B cell (primary cell): ENCODE data around the gene ZNF132. TPM values are rescaled to one million over a fixed set of nuclear protein-coding genes. Genes with fewer than 3 reads are reported as not detected.

Experiments used
- ATAC-seq: fragments of 200-7000 bp; cut with Tn5 transposase; one replicate; pipeline ENCODE4 v1.10.0; 2021; ENCODE audit warnings: low read depth, mild to moderate bottlenecking, moderate number of reproducible peaks, moderate library complexity
- CTCF ChIA-PET: fragments of 350-600 bp; sonication (Branson Sonifier 250); formaldehyde crosslinking; loops from one replicate; lab custom pipeline; 2021; ENCODE audit warnings: antibody characterized with exemption, inconsistent platforms; lab: Charles Lee
- POLR2A ChIA-PET: fragments of 350-600 bp; sonication (Branson Sonifier 250); formaldehyde crosslinking; loops from one replicate; lab custom pipeline; 2021; ENCODE audit warnings: antibody characterized with exemption; lab: Charles Lee
- DNase-seq: peaks from one replicate; pipeline ENCODE4 v3.0.0; 2013
- H2AFZ ChIP-seq: 2 replicates; pipeline ENCODE4 v1.6.1; 2012; ENCODE audit warnings: mild to moderate bottlenecking, low read depth, low read length; ENCODE audit not compliant: insufficient read depth, poor library complexity, severe bottlenecking
- H3K27ac ChIP-seq, 2 donors: 1 replicate in 1 of 2; 2 replicates in 1 of 2; pipeline ENCODE4 v1.5.1; 2012 to 2013; ENCODE audit warnings: low read length in 2 of 2, mild to moderate bottlenecking in 2 of 2, moderate library complexity in 1 of 2
- H3K27me3 ChIP-seq, 4 experiments: fragments of 200-600 bp in 1 of 4; sonication (generic) in 1 of 4; replicated peaks in 1 of 4; 1 replicate in 2 of 4; 2 replicates in 2 of 4; pipeline versions ENCODE4 v1.6.1 to v1.7.0; 2013 to 2016; ENCODE audit warnings: low read length in 3 of 4, mild to moderate bottlenecking in 2 of 4, mixed read lengths in 1 of 4, moderate library complexity in 1 of 4; ENCODE audit not compliant: insufficient read depth in 4 of 4, control insufficient read depth in 3 of 4; ENCODE audit errors: control extremely low read depth in 1 of 4
- H3K36me3 ChIP-seq, 2 experiments: replicated peaks in 1 of 2; 1 replicate in 1 of 2; 2 replicates in 1 of 2; pipeline versions ENCODE4 v1.6.1 to v1.7.1; 2013; ENCODE audit warnings: low read length in 1 of 2; ENCODE audit not compliant: insufficient read depth in 2 of 2, control insufficient read depth in 1 of 2; ENCODE audit errors: control extremely low read depth in 1 of 2, extremely low read depth in 1 of 2
- H3K4me1 ChIP-seq, 2 donors: fragments of 200-600 bp in 1 of 2; sonication (generic) in 1 of 2; 1 replicate in 1 of 2; 2 replicates in 1 of 2; pipeline versions ENCODE4 v1.5.1 to v1.6.1; 2013 to 2017; ENCODE audit warnings: low read length in 2 of 2; ENCODE audit not compliant: control insufficient read depth in 2 of 2, insufficient read depth in 2 of 2
- H3K4me2 ChIP-seq: replicated peaks from 2 replicates; pipeline ENCODE3; 2012; ENCODE audit warnings: mild to moderate bottlenecking, low read depth, low read length; ENCODE audit not compliant: poor library complexity, severe bottlenecking
- H3K4me3 ChIP-seq, 5 experiments: fragments of 200-600 bp in 1 of 5; sonication (generic) in 1 of 5; 1 replicate in 3 of 5; 2 replicates in 2 of 5; pipeline versions ENCODE4 v1.5.1 to v1.7.0; 2011 to 2016; ENCODE audit warnings: low read length in 4 of 5, mild to moderate bottlenecking in 4 of 5, low read depth in 2 of 5, control low read depth in 1 of 5, moderate library complexity in 1 of 5; ENCODE audit not compliant: insufficient read depth in 1 of 5; ENCODE audit errors: control extremely low read depth in 1 of 5, extremely low read depth in 1 of 5
- H3K79me2 ChIP-seq: fragments of 200-600 bp; sonication (generic); one replicate; pipeline ENCODE4 v1.6.0; 2016; ENCODE audit warnings: low read length; ENCODE audit not compliant: control insufficient read depth, insufficient read depth
- H3K9ac ChIP-seq: fragments of 200-600 bp; sonication (generic); 2 replicates; pipeline ENCODE4 v1.6.1; 2017; ENCODE audit warnings: mild to moderate bottlenecking, low read length, moderate library complexity
- H3K9me3 ChIP-seq, 3 donors: one replicate each; pipeline versions ENCODE4 v1.6.1 to v1.7.1; 2013; ENCODE audit warnings: low read length in 2 of 3; ENCODE audit not compliant: control insufficient read depth in 2 of 3, insufficient read depth in 1 of 3; ENCODE audit errors: control extremely low read depth in 1 of 3
- H4K20me1 ChIP-seq: 2 replicates; pipeline ENCODE4 v1.6.0; 2012; ENCODE audit warnings: mild to moderate bottlenecking, low read length; ENCODE audit not compliant: insufficient read depth, control insufficient read depth, poor library complexity, severe bottlenecking
- H3K27ac Mint-ChIP-seq: one replicate; pipeline ENCODE4 v1.8.0; 2021; ENCODE audit warnings: mixed read lengths
- H3K27me3 Mint-ChIP-seq: one replicate; pipeline ENCODE4 v1.8.0; 2021; ENCODE audit warnings: mixed read lengths
- H3K4me1 Mint-ChIP-seq: one replicate; pipeline ENCODE4 v1.8.0; 2021; ENCODE audit warnings: mixed read lengths
- H3K4me3 Mint-ChIP-seq: one replicate; pipeline ENCODE4 v1.8.0; 2021; ENCODE audit warnings: mixed read lengths
- H3K9me3 Mint-ChIP-seq: one replicate; pipeline ENCODE4 v1.8.0; 2022; ENCODE audit warnings: mixed read lengths; ENCODE audit not compliant: insufficient read depth
- CTCF ChIP-seq: fragments of 200-600 bp; IDR thresholded peaks from one replicate; pipeline ENCODE4 v1.8.0; 2022; ENCODE audit warnings: antibody characterized with exemption, mild to moderate bottlenecking
- EZH2 ChIP-seq: IDR thresholded peaks from 2 replicates; pipeline ENCODE4 v1.6.1; 2012; ENCODE audit warnings: borderline replicate concordance, low read depth, mild to moderate bottlenecking, moderate library complexity, low read length; ENCODE audit not compliant: insufficient read depth, poor library complexity, severe bottlenecking
- WGBS: methylation state at CpG from one replicate; pipeline ENCODE4 v1.1.5; 2013; ENCODE audit warnings: missing lambda C conversion rate; ENCODE audit not compliant: insufficient coverage; 5-methylcytosine and 5-hydroxymethylcytosine counted together
- intact Hi-C: fragments of 100-400 bp; cut with micrococcal nuclease; formaldehyde crosslinking; loops from one replicate; pipeline ENCODE4 v1.10.0; 2022
- polyA plus RNA-seq: library from polyadenylated mRNA; depleted of rRNA; stranded (reverse); fragments of >200 nt; gene quantifications from 2 replicates; pipeline ENCODE4 v1.2.3, GENCODE V29; 2012
- total RNA-seq, 2 donors: library from RNA; stranded (reverse); fragments of 120-200 nt in 1 of 2; gene quantifications; 1 replicate in 1 of 2; 2 replicates in 1 of 2; pipeline versions ENCODE4 v1.2.3 to v1.2.4, GENCODE V29; 2013 to 2022

ZNF132 gene
- total and polyA plus RNA-seq, 2 donors (not counting 1 experiment from before 2014, with no cell fraction given), result 1.6 to 14.7 TPM

GRCh38 chr19:58466760-58467589 is 27.0 kb upstream of the ZNF132 start, which contains the start of gene ZNF324:
ZNF324 (plus strand) TSS chr19:58467080; CDS start chr19:58469186, 2,106 bp downstream.
- Mint-ChIP-seq H3K4me1 (peaks cover 26% of the 10 kb centered on the region), H3K27me3 (no peaks in the 10 kb centered on the region), H3K27ac (peak within 1 kb of the TSS; percentile 85), H3K9me3 (no peaks in the 10 kb centered on the region), H3K4me3 (peak within 1 kb of the TSS; percentile 85)
- Histone ChIP-seq H2AFZ (peak within 1 kb of the TSS; percentile 93), H3K27me3 (no peaks in the 10 kb centered on the region), H3K36me3 (peaks cover 0 to 7% of the 10 kb centered on the region in 2 experiments), H3K27ac (peak within 1 kb of the TSS; percentile 18 to 90), H3K9me3 (peaks cover 0 to 6% (median 0%) of the 10 kb centered on the region in 3 donors), H3K4me1 (peaks cover 8 to 25% of the 10 kb centered on the region in 2 donors), H3K9ac (peak within 1 kb of the TSS; percentile 89), H3K4me3 (peak within 1 kb of the TSS; percentile 34 to 91 (median 89)), H3K4me2 (peak within 1 kb of the TSS; percentile 78), H4K20me1 (peaks cover 4% of the 10 kb centered on the region), H3K79me2 (peaks cover 24% of the 10 kb centered on the region)
- ATAC-seq (peak; percentile 96), DNase-seq (peak; percentile 97)
- under 1% methylated on average over 92 of the region's 92 CpGs for WGBS
- CTCF ChIA-PET, result no interaction called here
- no peak for TF ChIP-seq CTCF
- no peak for TF ChIP-seq EZH2
- intact Hi-C loops, result loop anchor here (1.0 to 2.0 kb wide), 9 partner anchors 9 to 162 kb away; partner anchors contain the start of genes ERVK3-1, RPS5, TRIM28 and ZNF132
- POLR2A ChIA-PET, result interaction anchor here (0.6 to 1.7 kb wide), 2 partner anchors 10 to 103 kb away, joined by 3 to 4 read pairs; no protein-coding TSS in a partner anchor
